Measurements from ENCODE around the gene OR7G2.

OR7G2 gene
- long read RNA-seq: 0 reads

DNA sequence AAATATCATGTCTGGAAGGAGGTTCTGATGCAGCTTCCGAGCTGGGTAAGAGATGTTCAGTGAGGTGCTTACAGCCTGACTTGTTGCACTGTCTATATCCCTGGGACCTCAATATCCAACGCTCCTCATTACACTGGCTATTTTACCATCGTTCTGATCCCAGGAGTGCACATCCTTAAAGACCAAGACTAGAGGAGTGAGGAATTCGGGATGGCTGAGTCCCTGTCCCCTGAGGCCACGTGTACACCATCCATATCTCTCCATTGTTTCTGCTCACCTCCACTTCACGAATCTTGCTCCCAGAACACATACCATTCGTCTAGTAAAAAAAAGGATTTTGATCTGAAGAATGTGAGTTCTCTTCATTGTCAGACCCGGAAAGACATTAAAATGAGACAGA, at the start of gene OR7G2:
Gene OR7G2, minus strand, starts transcription at position 101 of the 400 bp plus-strand sequence. CDS start 4,232 bp downstream, outside the sequence.
- H3K27me3 ChIP-seq (ENCODE audit: insufficient read depth, poor library complexity, severe bottlenecking): no peaks in the 10 kb centered on the region
- TF ChIP-seq POLR2AphosphoS5 (IDR thresholded peaks at IDR 0.05; ENCODE audit: low read depth) (no peak), SPI1 (IDR thresholded peaks at IDR 0.05; ENCODE audit: borderline replicate concordance, low read depth) (no peak), GABPA (IDR thresholded peaks at IDR 0.05; ENCODE audit: low read depth) (no peak)
- TF ChIP-seq, protein P1, sequence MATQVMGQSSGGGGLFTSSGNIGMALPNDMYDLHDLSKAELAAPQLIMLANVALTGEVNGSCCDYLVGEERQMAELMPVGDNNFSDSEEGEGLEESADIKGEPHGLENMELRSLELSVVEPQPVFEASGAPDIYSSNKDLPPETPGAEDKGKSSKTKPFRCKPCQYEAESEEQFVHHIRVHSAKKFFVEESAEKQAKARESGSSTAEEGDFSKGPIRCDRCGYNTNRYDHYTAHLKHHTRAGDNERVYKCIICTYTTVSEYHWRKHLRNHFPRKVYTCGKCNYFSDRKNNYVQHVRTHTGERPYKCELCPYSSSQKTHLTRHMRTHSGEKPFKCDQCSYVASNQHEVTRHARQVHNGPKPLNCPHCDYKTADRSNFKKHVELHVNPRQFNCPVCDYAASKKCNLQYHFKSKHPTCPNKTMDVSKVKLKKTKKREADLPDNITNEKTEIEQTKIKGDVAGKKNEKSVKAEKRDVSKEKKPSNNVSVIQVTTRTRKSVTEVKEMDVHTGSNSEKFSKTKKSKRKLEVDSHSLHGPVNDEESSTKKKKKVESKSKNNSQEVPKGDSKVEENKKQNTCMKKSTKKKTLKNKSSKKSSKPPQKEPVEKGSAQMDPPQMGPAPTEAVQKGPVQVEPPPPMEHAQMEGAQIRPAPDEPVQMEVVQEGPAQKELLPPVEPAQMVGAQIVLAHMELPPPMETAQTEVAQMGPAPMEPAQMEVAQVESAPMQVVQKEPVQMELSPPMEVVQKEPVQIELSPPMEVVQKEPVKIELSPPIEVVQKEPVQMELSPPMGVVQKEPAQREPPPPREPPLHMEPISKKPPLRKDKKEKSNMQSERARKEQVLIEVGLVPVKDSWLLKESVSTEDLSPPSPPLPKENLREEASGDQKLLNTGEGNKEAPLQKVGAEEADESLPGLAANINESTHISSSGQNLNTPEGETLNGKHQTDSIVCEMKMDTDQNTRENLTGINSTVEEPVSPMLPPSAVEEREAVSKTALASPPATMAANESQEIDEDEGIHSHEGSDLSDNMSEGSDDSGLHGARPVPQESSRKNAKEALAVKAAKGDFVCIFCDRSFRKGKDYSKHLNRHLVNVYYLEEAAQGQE (IDR thresholded peaks at IDR 0.05; ENCODE audit: insufficient replicate concordance, low read depth): no peak
- TF ChIP-seq, protein P2, sequence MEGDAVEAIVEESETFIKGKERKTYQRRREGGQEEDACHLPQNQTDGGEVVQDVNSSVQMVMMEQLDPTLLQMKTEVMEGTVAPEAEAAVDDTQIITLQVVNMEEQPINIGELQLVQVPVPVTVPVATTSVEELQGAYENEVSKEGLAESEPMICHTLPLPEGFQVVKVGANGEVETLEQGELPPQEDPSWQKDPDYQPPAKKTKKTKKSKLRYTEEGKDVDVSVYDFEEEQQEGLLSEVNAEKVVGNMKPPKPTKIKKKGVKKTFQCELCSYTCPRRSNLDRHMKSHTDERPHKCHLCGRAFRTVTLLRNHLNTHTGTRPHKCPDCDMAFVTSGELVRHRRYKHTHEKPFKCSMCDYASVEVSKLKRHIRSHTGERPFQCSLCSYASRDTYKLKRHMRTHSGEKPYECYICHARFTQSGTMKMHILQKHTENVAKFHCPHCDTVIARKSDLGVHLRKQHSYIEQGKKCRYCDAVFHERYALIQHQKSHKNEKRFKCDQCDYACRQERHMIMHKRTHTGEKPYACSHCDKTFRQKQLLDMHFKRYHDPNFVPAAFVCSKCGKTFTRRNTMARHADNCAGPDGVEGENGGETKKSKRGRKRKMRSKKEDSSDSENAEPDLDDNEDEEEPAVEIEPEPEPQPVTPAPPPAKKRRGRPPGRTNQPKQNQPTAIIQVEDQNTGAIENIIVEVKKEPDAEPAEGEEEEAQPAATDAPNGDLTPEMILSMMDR (IDR thresholded peaks at IDR 0.05; ENCODE audit: insufficient read depth, low read length): no peak
- DNase-seq (ENCODE audit: low read depth in 1 of 2, low spot score in 1 of 2): no peak

DNA sequence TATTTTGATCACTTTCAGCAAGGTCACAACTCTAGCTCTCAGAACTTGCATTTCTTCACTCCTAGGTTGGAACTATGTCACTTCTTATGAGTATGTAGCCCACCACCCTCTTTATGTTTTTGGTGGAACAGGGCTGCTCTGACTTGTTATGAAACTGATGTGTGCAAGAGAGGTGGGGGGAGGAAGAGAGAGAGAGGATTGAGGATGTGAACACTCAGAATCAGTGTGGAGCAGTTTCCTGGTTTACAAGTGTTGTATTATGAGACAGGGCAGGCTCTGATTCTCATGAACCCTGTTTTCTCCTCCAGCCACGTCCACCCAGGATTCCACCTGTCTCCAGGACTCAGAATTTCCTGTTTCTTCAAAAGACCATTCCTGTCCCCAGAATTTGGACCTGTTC, 49.0 kb upstream of the OR7G2 start:
- no peak for DNase-seq (ENCODE audit: low read depth in 1 of 2, low spot score in 1 of 2)
- H3K27ac ChIP-seq (replicated peaks): no peak overlapping the region
- TF ChIP-seq GABPA (IDR thresholded peaks at IDR 0.05; ENCODE audit: low read depth) (no peak), POLR2AphosphoS5 (IDR thresholded peaks at IDR 0.05; ENCODE audit: low read depth) (no peak), SPI1 (IDR thresholded peaks at IDR 0.05; ENCODE audit: borderline replicate concordance, low read depth) (no peak)
- TF ChIP-seq, protein P1 (IDR thresholded peaks at IDR 0.05; ENCODE audit: insufficient replicate concordance, low read depth): no peak
- TF ChIP-seq, protein P2 (IDR thresholded peaks at IDR 0.05; ENCODE audit: insufficient read depth, low read length): no peak
- H3K4me3 ChIP-seq (replicated peaks; ENCODE audit: insufficient read depth, low read length): no peak overlapping the region
- no peaks in the 10 kb centered on the region for H3K27me3 ChIP-seq (ENCODE audit: insufficient read depth, poor library complexity, severe bottlenecking)

More for the DNA sequence above, at the start of gene OR7G2:
- no peak within 1 kb of the TSS for H3K27ac ChIP-seq (replicated peaks)
- H3K4me3 ChIP-seq (replicated peaks; ENCODE audit: insufficient read depth, low read length): no peak within 1 kb of the TSS

DNA sequence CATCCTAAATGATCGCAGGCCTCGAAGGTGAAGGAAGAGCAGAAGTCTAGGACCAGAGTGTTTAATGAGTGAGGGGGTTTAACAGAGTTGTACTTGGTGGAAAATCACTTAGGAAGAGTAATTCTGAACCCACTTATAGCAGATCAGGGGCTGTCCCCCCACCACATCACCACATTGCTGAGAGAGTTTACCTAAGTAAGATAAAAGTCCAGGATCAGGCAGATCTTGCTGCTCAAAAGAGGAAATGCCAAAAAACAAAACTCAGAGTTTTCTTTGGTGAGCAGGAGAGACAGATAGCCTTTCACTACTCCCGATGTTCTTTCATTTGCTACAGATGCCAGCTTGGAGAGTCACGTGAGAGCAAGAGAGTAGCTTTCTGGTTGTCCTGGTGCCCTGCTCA, 48.3 kb upstream of the OR7G2 start:
- TF ChIP-seq, protein P2 (IDR thresholded peaks at IDR 0.05; ENCODE audit: insufficient read depth, low read length): no peak
- no peak for TF ChIP-seq GABPA (IDR thresholded peaks at IDR 0.05; ENCODE audit: low read depth)
- no peak for TF ChIP-seq POLR2AphosphoS5 (IDR thresholded peaks at IDR 0.05; ENCODE audit: low read depth)
- TF ChIP-seq, protein P1 (IDR thresholded peaks at IDR 0.05; ENCODE audit: insufficient replicate concordance, low read depth): no peak
- TF ChIP-seq SPI1 (IDR thresholded peaks at IDR 0.05; ENCODE audit: borderline replicate concordance, low read depth): no peak

More for the DNA sequence above, 48.3 kb upstream of the OR7G2 start:
- no peak for DNase-seq (ENCODE audit: low read depth in 1 of 2, low spot score in 1 of 2)
- Histone ChIP-seq H3K27me3 (ENCODE audit: insufficient read depth, poor library complexity, severe bottlenecking) (no peaks in the 10 kb centered on the region), H3K4me3 (replicated peaks; ENCODE audit: insufficient read depth, low read length) (no peak overlapping the region), H3K27ac (replicated peaks) (no peak overlapping the region)
